Progenitor cell of endocrine pancreas (in vitro differentiated cells): ENCODE data around the gene PRPF6. TPM values are rescaled to one million over a fixed set of nuclear protein-coding genes. Genes with fewer than 3 reads are reported as not detected.

Source experiments
- DNase-seq: peaks from one replicate; pipeline ENCODE4 v3.0.0; 2021; ENCODE audit warnings: low spot score; ENCODE audit not compliant: unreplicated experiment
- H3K27ac Mint-ChIP-seq: 2 replicates; pipeline ENCODE4 v1.8.0; 2021; ENCODE audit warnings: mild to moderate bottlenecking, moderate library complexity, mixed read lengths
- H3K27me3 Mint-ChIP-seq: 2 replicates; pipeline ENCODE4 v1.8.0; 2021; ENCODE audit warnings: mixed read lengths
- H3K36me3 Mint-ChIP-seq: 2 replicates; pipeline ENCODE4 v1.8.0; 2022; ENCODE audit warnings: mixed read lengths; ENCODE audit not compliant: insufficient read depth
- H3K4me1 Mint-ChIP-seq: 2 replicates; pipeline ENCODE4 v1.8.0; 2021; ENCODE audit warnings: low read depth, mixed read lengths
- H3K4me3 Mint-ChIP-seq: 2 replicates; pipeline ENCODE4 v1.8.0; 2021; ENCODE audit warnings: low read depth, mild to moderate bottlenecking, moderate library complexity, mixed read lengths
- H3K9me3 Mint-ChIP-seq: 2 replicates; pipeline ENCODE4 v1.8.0; 2021; ENCODE audit warnings: low read depth, mixed read lengths
- CTCF ChIP-seq: fragments of 200-600 bp; sonication (generic); IDR thresholded peaks from one replicate; pipeline ENCODE4 v1.5.0; 2021; ENCODE audit warnings: antibody characterized with exemption, mild to moderate bottlenecking; ENCODE audit not compliant: unreplicated experiment
- total RNA-seq: library from RNA; stranded (reverse); gene quantifications from 2 replicates; pipeline ENCODE4 v1.2.1, GENCODE V29; 2021

PRPF6 gene
- total RNA-seq, 1 donor from 2014 or later: 76.4 TPM

- Mint-ChIP-seq H3K4me3 (no peak overlapping the region), H3K9me3 (no peaks in the 10 kb centered on the region), H3K4me1 (no peaks in the 10 kb centered on the region), H3K27ac (no peak overlapping the region), H3K36me3 (no peaks in the 10 kb centered on the region), H3K27me3 (peaks cover 51% of the 10 kb centered on the region)
- DNase-seq: no peak
- TF ChIP-seq CTCF: no peak
These were observed 70.8 kb downstream of the PRPF6 start for GRCh38 chr20:64051561-64052325.

DNA sequence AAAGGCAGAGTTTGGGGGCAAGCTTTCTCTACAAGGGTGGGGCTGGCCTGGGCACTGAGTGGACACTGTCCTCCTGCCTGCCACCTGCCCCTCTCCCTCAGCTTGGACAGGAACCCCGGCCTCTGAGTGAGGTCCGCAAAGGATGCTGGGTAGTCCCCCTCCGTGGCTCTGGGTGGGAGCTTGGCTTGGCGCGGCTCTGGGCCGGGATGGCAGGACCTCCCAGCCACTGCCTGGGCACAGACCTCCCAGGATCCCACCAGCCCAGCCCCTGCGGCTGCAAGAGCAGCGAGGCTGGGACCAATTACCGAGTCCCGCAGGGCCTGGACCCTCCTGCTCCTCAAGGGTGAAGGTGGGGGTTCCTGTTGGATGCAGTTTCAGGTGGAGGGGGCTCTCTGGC lies 71.4 kb downstream of the PRPF6 start:
- Mint-ChIP-seq H3K9me3 (no peaks in the 10 kb centered on the region), H3K27ac (no peak overlapping the region), H3K36me3 (no peaks in the 10 kb centered on the region), H3K4me3 (no peak overlapping the region), H3K27me3 (peaks cover 45% of the 10 kb centered on the region), H3K4me1 (peaks cover 1% of the 10 kb centered on the region)
- no peak for DNase-seq
- TF ChIP-seq CTCF: no peak

- Mint-ChIP-seq H3K4me3 (no peak overlapping the region), H3K27ac (no peak overlapping the region), H3K4me1 (peaks cover 5% of the 10 kb centered on the region), H3K9me3 (no peaks in the 10 kb centered on the region), H3K27me3 (peaks cover 39% of the 10 kb centered on the region), H3K36me3 (no peaks in the 10 kb centered on the region)
- DNase-seq: no peak
- no peak for TF ChIP-seq CTCF
These were observed 72.3 kb downstream of the PRPF6 start for GRCh38 chr20:64052987-64053840.

- DNase-seq: no peak
- no peak overlapping the region for H3K27ac Mint-ChIP-seq
- peak; percentile 32 for TF ChIP-seq CTCF
- H3K4me1 Mint-ChIP-seq: peaks cover 6% of the 10 kb centered on the region
- peaks cover 37% of the 10 kb centered on the region for H3K27me3 Mint-ChIP-seq
- no peaks in the 10 kb centered on the region for H3K9me3 Mint-ChIP-seq
- H3K4me3 Mint-ChIP-seq: no peak overlapping the region
- no peaks in the 10 kb centered on the region for H3K36me3 Mint-ChIP-seq
These were observed 73.1 kb downstream of the PRPF6 start for GRCh38 chr20:64053841-64054661.

DNA sequence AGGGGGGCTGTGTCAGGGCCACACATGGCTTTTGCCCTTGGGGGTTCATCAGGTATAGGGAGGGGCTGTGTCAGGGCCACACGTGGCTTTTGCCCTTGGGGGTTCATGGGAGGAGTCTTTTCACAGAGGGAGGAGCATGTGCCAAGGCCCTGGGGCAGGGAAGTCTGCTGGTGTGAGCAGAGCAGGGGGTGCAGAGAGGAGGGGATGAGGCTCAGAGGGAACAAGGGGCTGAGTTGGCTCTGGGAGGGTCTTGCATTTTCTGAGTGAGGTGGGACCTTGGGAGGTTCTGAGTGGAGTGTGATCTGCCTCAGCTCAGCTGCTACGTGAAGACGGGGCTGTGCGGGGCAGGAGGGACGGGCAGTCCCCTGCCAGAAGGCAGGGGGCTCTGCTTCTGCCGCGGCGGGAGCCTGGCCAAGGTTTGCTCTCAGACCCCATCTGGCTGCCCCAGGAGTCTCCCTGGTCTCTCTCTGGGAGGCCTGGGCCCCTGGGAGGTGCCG lies 74.5 kb downstream of the PRPF6 start:
- Mint-ChIP-seq H3K36me3 (no peaks in the 10 kb centered on the region), H3K4me3 (no peak overlapping the region), H3K27ac (peak overlapping the region; percentile 45), H3K4me1 (peaks cover 6% of the 10 kb centered on the region), H3K27me3 (peaks cover 32% of the 10 kb centered on the region), H3K9me3 (no peaks in the 10 kb centered on the region)
- no peak for TF ChIP-seq CTCF
- no peak for DNase-seq
